ENCODE data around the gene ASIC4.

DNA sequence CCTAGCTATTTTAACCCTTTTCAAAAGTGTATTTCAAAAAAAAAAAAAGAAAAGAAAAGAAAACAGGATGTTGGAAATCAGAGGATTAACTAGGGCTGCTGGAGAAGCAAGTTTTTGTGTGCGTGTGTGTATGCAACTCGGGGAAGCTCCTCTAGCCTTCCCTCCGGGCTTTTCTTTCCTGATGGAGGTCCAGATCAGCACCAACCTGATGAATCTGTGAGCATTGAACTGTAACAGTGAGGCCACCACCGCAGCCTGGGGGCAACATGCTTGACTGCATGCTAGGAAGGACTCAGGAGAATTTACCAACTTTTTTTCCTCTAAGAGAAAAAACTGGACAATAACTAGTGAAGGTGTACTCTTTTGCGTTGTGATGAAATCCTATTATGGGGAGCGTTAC lies 54.8 kb downstream of the ASIC4 start:
- TF ChIP-seq, protein P1, sequence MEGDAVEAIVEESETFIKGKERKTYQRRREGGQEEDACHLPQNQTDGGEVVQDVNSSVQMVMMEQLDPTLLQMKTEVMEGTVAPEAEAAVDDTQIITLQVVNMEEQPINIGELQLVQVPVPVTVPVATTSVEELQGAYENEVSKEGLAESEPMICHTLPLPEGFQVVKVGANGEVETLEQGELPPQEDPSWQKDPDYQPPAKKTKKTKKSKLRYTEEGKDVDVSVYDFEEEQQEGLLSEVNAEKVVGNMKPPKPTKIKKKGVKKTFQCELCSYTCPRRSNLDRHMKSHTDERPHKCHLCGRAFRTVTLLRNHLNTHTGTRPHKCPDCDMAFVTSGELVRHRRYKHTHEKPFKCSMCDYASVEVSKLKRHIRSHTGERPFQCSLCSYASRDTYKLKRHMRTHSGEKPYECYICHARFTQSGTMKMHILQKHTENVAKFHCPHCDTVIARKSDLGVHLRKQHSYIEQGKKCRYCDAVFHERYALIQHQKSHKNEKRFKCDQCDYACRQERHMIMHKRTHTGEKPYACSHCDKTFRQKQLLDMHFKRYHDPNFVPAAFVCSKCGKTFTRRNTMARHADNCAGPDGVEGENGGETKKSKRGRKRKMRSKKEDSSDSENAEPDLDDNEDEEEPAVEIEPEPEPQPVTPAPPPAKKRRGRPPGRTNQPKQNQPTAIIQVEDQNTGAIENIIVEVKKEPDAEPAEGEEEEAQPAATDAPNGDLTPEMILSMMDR (conservative IDR thresholded peaks at IDR 0.05; ENCODE audit: low read depth in 2 of 2): no peak
- TF ChIP-seq EZH2 (IDR thresholded peaks at IDR 0.05; ENCODE audit: low read depth, unreplicated experiment) (no peak), POLR2AphosphoS5 (IDR thresholded peaks at IDR 0.05; ENCODE audit: low read depth) (no peak), CREB1 (CRISPR knock-in tag; IDR thresholded peaks at IDR 0.05; ENCODE audit: low read depth) (no peak), EZH2phosphoT487 (IDR thresholded peaks at IDR 0.05; ENCODE audit: unreplicated experiment) (no peak), STAT1 (IDR thresholded peaks at IDR 0.05; ENCODE audit: unreplicated experiment) (no peak), ZNF114 (CRISPR knock-in tag; IDR thresholded peaks at IDR 0.05) (no peak), JUNB (IDR thresholded peaks at IDR 0.05; ENCODE audit: unreplicated experiment) (no peak), NANOG (IDR thresholded peaks at IDR 0.05; ENCODE audit: borderline replicate concordance) (no peak), ZNF331 (CRISPR knock-in tag; IDR thresholded peaks at IDR 0.05; ENCODE audit: low read depth) (no peak)
- TF ChIP-seq, protein P2, sequence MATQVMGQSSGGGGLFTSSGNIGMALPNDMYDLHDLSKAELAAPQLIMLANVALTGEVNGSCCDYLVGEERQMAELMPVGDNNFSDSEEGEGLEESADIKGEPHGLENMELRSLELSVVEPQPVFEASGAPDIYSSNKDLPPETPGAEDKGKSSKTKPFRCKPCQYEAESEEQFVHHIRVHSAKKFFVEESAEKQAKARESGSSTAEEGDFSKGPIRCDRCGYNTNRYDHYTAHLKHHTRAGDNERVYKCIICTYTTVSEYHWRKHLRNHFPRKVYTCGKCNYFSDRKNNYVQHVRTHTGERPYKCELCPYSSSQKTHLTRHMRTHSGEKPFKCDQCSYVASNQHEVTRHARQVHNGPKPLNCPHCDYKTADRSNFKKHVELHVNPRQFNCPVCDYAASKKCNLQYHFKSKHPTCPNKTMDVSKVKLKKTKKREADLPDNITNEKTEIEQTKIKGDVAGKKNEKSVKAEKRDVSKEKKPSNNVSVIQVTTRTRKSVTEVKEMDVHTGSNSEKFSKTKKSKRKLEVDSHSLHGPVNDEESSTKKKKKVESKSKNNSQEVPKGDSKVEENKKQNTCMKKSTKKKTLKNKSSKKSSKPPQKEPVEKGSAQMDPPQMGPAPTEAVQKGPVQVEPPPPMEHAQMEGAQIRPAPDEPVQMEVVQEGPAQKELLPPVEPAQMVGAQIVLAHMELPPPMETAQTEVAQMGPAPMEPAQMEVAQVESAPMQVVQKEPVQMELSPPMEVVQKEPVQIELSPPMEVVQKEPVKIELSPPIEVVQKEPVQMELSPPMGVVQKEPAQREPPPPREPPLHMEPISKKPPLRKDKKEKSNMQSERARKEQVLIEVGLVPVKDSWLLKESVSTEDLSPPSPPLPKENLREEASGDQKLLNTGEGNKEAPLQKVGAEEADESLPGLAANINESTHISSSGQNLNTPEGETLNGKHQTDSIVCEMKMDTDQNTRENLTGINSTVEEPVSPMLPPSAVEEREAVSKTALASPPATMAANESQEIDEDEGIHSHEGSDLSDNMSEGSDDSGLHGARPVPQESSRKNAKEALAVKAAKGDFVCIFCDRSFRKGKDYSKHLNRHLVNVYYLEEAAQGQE (IDR thresholded peaks at IDR 0.05; ENCODE audit: unreplicated experiment): no peak
- TF ChIP-seq, protein P3, sequence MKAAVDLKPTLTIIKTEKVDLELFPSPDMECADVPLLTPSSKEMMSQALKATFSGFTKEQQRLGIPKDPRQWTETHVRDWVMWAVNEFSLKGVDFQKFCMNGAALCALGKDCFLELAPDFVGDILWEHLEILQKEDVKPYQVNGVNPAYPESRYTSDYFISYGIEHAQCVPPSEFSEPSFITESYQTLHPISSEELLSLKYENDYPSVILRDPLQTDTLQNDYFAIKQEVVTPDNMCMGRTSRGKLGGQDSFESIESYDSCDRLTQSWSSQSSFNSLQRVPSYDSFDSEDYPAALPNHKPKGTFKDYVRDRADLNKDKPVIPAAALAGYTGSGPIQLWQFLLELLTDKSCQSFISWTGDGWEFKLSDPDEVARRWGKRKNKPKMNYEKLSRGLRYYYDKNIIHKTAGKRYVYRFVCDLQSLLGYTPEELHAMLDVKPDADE (IDR thresholded peaks at IDR 0.05): no peak
